ENCODE results near the gene FOXN3.

- no peak for TF ChIP-seq CTCF (IDR thresholded peaks at IDR 0.05)
- no peak for TF ChIP-seq POLR2A (IDR thresholded peaks at IDR 0.05)
Observed at GRCh38 chr14:89365061-89365801, 51.8 kb downstream of the FOXN3 start.

Measured in lower leg skin (tissue), 3 donors.